Right lobe of liver (tissue), 6 donors: ENCODE results near the gene SIGLEC12. TPM values are rescaled to one million over a fixed set of nuclear protein-coding genes. Genes with fewer than 3 reads are reported as not detected.

Experiments used
- ATAC-seq, 4 donors: fragments of 200-7000 bp; cut with Tn5 transposase; one replicate each; pipeline ENCODE4 v1.9.1; 2020; ENCODE audit warnings: mild to moderate bottlenecking in 4 of 4, moderate library complexity in 4 of 4
- DNase-seq, 3 donors: peaks; one replicate each; pipeline ENCODE4 v3.0.0-alpha.2; 2020
- H3K27ac ChIP-seq, 3 donors: fragments of 200-600 bp; one replicate each; pipeline ENCODE4 v1.8.0; 2022
- H3K27me3 ChIP-seq, 2 donors: fragments of 200-600 bp; one replicate each; pipeline ENCODE4 v1.8.0; 2022
- H3K36me3 ChIP-seq, 4 donors: fragments of 200-600 bp; sonication (generic) in 1 of 4; one replicate each; pipeline versions ENCODE4 v1.5.1 to v1.8.0; 2017 to 2022; ENCODE audit warnings: control low read depth in 1 of 4
- H3K4me1 ChIP-seq, 4 donors: fragments of 200-600 bp; sonication (generic) in 1 of 4; one replicate each; pipeline versions ENCODE4 v1.5.1 to v1.8.0; 2017 to 2022; ENCODE audit warnings: control low read depth in 1 of 4
- H3K4me3 ChIP-seq, 3 donors: fragments of 200-600 bp; one replicate each; pipeline ENCODE4 v1.8.0; 2022
- H3K9me3 ChIP-seq, 4 donors: fragments of 200-600 bp; sonication (generic) in 1 of 4; one replicate each; pipeline versions ENCODE4 v1.5.1 to v1.8.0; 2017 to 2022; ENCODE audit warnings: control low read depth in 1 of 4
- POLR2A ChIP-seq: fragments of 450-650 bp; IDR thresholded peaks from one replicate; pipeline ENCODE4 v1.6.1; 2017; ENCODE audit warnings: antibody characterized with exemption, mild to moderate bottlenecking
- WGBS: methylation state at CpG from one replicate; pipeline ENCODE4 v1.1.6; 2018; ENCODE audit warnings: low coverage, low lambda C conversion rate; ENCODE audit not compliant: insufficient coverage; ENCODE audit errors: missing lambda C conversion rate; 5-methylcytosine and 5-hydroxymethylcytosine counted together
- intact Hi-C, 2 donors: fragments of 100-400 bp; cut with DNase I; formaldehyde crosslinking; loops; one replicate each; pipeline versions ENCODE4 v1.11.2 to v1.14.1; 2022
- total RNA-seq, 6 experiments: library from RNA; depleted of rRNA in 2 of 6; stranded (reverse); fragments of >200 nt in 2 of 6; fragmentation: NEBNext Ultra II Directional in 3 of 6; extraction: Animal tissue kit (Norgen Biotek cat#: 25700) in 3 of 6; gene quantifications; one replicate each; pipeline versions ENCODE4 v1.1.0 to v1.2.4, GENCODE V29; 2016 to 2023
- TF ChIP-seq, protein P1 (sequence below), 4 donors: fragments of 200-600 bp in 3 of 4; fragments of 450-650 bp in 1 of 4; IDR thresholded peaks; one replicate each; pipeline versions ENCODE4 v1.5.1 to v1.8.0; 2016 to 2022; ENCODE audit warnings: antibody characterized with exemption in 4 of 4, mild to moderate bottlenecking in 2 of 4
- donor health status: DM: no; HTN: yes; CAD: no.
- donor health status: DM: no; HTN: no; CAD: no.
- donor health status: DM: no; HTN: no; CAD: no.
- donor health status: DM: no; HTN: yes; CAD: no.
- donor health status: DM: no; HTN: yes; CAD: no.

The SIGLEC12 gene
- total RNA-seq, 6 experiments from 2014 or later = 0.12 to 0.63 (median 0.33) TPM; not detected in 1

DNA sequence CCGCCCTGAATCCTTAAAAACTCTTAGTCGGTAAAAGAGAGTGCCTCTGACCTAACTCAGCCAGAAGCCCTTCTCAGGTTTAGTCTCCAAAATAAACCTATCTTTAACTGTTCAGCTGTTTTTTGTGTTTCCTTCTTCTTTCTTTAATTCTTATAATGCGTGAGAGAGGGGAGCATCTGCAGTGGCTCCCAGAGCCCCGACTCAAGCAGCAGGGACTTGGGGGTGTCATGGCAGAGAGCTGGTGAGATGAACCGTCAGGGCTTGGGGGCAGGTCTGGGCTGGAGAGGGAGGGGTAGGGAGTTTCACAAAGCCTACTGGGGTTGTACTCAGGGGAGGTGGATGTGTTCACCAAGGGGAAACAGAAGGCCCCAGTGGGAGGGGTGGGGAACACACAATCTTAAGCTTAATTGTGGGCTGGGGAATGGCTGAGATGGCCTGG, 46.6 kb upstream of the SIGLEC12 start:
- no peaks in the 10 kb centered on the region for H3K27me3 ChIP-seq
- H3K9me3 ChIP-seq = no peaks in the 10 kb centered on the region
- H3K4me3 ChIP-seq = no peak overlapping the region
- no peak overlapping the region for H3K27ac ChIP-seq
- H3K4me1 ChIP-seq = no peaks in the 10 kb centered on the region
- ATAC-seq (no peak), DNase-seq (no peak)
- intact Hi-C loops = no loop called here
- no peaks in the 10 kb centered on the region for H3K36me3 ChIP-seq
- 37% methylated on average over 5 of the region's 5 CpGs for WGBS
- no peak for TF ChIP-seq POLR2A
- TF ChIP-seq, protein P1, sequence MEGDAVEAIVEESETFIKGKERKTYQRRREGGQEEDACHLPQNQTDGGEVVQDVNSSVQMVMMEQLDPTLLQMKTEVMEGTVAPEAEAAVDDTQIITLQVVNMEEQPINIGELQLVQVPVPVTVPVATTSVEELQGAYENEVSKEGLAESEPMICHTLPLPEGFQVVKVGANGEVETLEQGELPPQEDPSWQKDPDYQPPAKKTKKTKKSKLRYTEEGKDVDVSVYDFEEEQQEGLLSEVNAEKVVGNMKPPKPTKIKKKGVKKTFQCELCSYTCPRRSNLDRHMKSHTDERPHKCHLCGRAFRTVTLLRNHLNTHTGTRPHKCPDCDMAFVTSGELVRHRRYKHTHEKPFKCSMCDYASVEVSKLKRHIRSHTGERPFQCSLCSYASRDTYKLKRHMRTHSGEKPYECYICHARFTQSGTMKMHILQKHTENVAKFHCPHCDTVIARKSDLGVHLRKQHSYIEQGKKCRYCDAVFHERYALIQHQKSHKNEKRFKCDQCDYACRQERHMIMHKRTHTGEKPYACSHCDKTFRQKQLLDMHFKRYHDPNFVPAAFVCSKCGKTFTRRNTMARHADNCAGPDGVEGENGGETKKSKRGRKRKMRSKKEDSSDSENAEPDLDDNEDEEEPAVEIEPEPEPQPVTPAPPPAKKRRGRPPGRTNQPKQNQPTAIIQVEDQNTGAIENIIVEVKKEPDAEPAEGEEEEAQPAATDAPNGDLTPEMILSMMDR (IDR thresholded peaks at IDR 0.05) = no peak

DNA sequence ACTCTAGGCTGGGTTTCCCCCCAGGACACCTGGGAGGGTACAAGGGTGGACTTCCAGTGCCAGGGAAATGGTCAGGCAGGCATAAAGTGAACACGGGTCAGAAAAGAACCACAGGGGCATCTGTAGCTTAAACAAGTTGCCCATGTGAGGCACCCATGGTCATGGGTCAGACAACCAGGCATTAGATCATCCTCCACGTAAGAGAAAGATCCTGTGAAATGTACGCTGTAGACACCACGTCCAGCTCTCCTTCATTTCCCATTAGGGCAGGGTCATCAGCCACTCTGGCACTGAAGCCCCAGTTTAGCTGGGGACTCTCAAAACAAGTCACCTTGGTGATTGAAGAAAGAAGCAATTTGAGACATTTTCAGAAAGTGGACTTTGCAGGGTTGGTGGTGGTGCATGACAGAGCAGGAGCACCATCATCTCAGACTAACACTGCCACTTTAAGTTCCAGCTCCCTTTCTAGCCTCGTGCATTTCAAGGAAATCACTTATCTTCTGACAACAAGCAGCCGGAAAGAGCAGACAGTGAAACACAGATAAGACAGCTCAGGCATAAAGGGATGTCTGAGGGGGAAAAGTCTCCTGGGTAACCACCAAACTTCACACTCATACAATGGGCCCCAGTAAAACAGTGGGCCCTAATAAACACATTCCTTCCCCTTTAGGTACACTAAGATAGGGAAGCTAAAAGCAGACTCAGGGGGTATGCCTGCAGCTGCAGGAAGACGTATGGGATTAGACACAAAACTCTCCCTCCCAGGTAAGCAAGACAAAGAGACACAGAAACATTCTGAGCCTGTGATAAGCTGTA, 46.0 kb upstream of the SIGLEC12 start:
- Histone ChIP-seq H3K9me3 (no peaks in the 10 kb centered on the region), H3K36me3 (no peaks in the 10 kb centered on the region), H3K27me3 (no peaks in the 10 kb centered on the region), H3K4me1 (no peaks in the 10 kb centered on the region), H3K27ac (no peak overlapping the region), H3K4me3 (no peak overlapping the region)
- ATAC-seq (peak in 2 of 4 donors; percentile 25 to 37), DNase-seq (no peak)
- 8% methylated on average over 4 of the region's 7 CpGs for WGBS
- TF ChIP-seq, protein P1 (IDR thresholded peaks at IDR 0.05) = no peak
- TF ChIP-seq POLR2A = no peak
- intact Hi-C loops = no loop called here

DNA sequence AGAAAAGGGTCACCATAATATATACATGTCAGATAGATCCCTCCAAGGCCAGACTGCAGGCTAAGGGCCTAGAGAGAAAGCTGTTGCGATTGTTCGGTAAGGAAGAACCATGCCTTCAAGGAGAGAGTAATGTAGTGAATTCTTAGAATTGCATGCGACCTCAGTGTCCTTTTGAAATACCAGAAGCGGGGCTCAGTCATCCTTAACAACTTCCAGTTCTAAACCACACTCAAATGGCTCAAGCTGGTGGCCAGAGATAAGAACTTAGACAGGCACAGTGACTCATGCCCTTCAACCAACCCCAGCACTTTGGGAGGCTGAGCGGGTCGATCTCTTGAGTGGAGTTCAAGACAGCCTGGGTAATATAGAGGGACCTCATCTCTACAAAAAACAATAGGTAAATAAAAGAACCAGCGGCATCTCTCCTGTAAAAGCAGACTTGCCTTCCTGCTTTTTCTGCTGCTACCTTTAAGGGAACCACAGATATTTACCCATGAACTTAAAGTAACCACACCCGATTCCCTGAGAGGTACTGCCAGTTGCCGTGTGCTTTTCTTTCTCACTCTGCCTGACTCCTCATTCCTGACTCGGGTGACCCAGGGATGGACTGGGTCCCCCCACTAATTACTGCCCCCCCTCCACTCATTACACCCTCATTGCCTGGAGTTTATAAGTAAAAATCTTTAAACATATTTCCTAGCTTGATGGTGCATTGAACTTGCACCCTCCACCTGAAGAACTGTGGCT, 45.2 kb upstream of the SIGLEC12 start:
- Histone ChIP-seq H3K36me3 (no peaks in the 10 kb centered on the region), H3K27me3 (no peaks in the 10 kb centered on the region), H3K4me3 (no peak overlapping the region), H3K4me1 (no peaks in the 10 kb centered on the region), H3K27ac (no peak overlapping the region), H3K9me3 (no peaks in the 10 kb centered on the region)
- DNase-seq (no peak), ATAC-seq (peak; percentile 11 to 72 (median 58))
- TF ChIP-seq, protein P1 (IDR thresholded peaks at IDR 0.05) = no peak
- no peak for TF ChIP-seq POLR2A
- intact Hi-C loops = no loop called here
- 30% methylated on average over 10 of the region's 10 CpGs for WGBS

DNA sequence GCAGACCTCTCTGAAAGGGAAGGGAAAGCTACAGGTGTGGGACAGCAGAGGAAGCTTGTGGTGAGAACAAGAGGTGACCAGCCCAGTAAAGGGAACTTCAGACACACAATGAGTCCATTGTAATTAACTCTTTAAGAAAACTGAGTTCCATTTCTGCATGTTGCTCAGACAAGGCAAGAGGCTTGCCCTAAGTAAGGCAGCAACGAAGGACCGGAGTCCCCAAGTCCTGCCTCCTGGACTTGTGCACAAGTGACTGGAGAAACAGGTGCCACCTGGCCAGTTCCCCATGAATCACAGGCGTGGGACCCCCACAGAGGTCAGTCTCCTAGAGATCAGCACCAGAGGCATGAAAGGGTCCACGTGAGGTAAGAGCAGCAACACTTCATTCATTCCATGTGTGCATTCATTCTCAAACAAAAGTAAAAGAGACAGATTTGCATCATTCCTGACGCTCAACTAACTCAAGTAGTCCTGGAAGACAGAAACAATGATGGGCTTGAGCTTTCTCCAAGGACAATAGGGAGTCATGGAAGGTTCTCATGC, 44.6 kb upstream of the SIGLEC12 start:
- Histone ChIP-seq H3K36me3 (no peaks in the 10 kb centered on the region), H3K4me3 (no peak overlapping the region), H3K9me3 (no peaks in the 10 kb centered on the region), H3K27ac (no peak overlapping the region), H3K27me3 (no peaks in the 10 kb centered on the region), H3K4me1 (no peaks in the 10 kb centered on the region)
- TF ChIP-seq, protein P1 (IDR thresholded peaks at IDR 0.05) = no peak
- no peak for TF ChIP-seq POLR2A
- 22% methylated on average over 3 of the region's 5 CpGs for WGBS
- ATAC-seq (no peak), DNase-seq (no peak)
- intact Hi-C loops = no loop called here
